Body of pancreas (tissue), 4 donors: Measurements from ENCODE around the gene SP2.

Experiments
- POLR2A ChIP-seq, 3 donors: fragments of 450-650 bp; IDR thresholded peaks; one replicate each; pipeline ENCODE4 v1.6.1; 2016; ENCODE audit warnings: antibody characterized with exemption in 3 of 3, mild to moderate bottlenecking in 2 of 3
- TF ChIP-seq, protein P1 (sequence below), 7 experiments: fragments of 450-650 bp in 4 of 7; fragments of 200-600 bp in 3 of 7; sonication (generic) in 3 of 7; IDR thresholded peaks; one replicate each; pipeline ENCODE4 v1.5.1; 2016 to 2019; ENCODE audit warnings: antibody characterized with exemption in 7 of 7

- TF ChIP-seq, protein P1, sequence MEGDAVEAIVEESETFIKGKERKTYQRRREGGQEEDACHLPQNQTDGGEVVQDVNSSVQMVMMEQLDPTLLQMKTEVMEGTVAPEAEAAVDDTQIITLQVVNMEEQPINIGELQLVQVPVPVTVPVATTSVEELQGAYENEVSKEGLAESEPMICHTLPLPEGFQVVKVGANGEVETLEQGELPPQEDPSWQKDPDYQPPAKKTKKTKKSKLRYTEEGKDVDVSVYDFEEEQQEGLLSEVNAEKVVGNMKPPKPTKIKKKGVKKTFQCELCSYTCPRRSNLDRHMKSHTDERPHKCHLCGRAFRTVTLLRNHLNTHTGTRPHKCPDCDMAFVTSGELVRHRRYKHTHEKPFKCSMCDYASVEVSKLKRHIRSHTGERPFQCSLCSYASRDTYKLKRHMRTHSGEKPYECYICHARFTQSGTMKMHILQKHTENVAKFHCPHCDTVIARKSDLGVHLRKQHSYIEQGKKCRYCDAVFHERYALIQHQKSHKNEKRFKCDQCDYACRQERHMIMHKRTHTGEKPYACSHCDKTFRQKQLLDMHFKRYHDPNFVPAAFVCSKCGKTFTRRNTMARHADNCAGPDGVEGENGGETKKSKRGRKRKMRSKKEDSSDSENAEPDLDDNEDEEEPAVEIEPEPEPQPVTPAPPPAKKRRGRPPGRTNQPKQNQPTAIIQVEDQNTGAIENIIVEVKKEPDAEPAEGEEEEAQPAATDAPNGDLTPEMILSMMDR (IDR thresholded peaks at IDR 0.05), result no peak
- TF ChIP-seq POLR2A (IDR thresholded peaks at IDR 0.05), result no peak
Observed at GRCh38 chr17:47928415-47928814, 32.4 kb downstream of the SP2 start.
